ENCODE data around the gene CKAP2L. TPM values are rescaled to one million over a fixed set of nuclear protein-coding genes. Genes with fewer than 3 reads are reported as not detected.

Gene CKAP2L
- polyA plus RNA-seq, 1 donor: 6.2 TPM

GRCh38 chr2:112762276-112762675 lies 2.1 kb downstream of the CKAP2L start:
- DNase-seq: no peak
- peaks cover 5% of the 10 kb centered on the region for H3K4me1 ChIP-seq (ENCODE audit: control insufficient read depth, insufficient read depth, low read length)
- H3K36me3 ChIP-seq (ENCODE audit: control insufficient read depth, insufficient read depth, low read length): peaks cover 2% of the 10 kb centered on the region
- H3K9me3 ChIP-seq (ENCODE audit: control insufficient read depth, low read depth, low read length): no peaks in the 10 kb centered on the region
- no peak overlapping the region for H3K27ac ChIP-seq (ENCODE audit: low read length)
- H3K4me3 ChIP-seq (ENCODE audit: low read length): no peak overlapping the region
- WGBS (ENCODE audit: insufficient coverage, low lambda C conversion rate): 100% methylated on average over 2 of the region's 4 CpGs
- no peaks in the 10 kb centered on the region for H3K27me3 ChIP-seq (ENCODE audit: control insufficient read depth, insufficient read depth, low read length)

- Histone ChIP-seq H3K36me3 (ENCODE audit: control insufficient read depth, insufficient read depth, low read length) (peaks cover 2% of the 10 kb centered on the region), H3K9me3 (ENCODE audit: control insufficient read depth, low read depth, low read length) (no peaks in the 10 kb centered on the region), H3K27ac (ENCODE audit: low read length) (no peak overlapping the region), H3K27me3 (ENCODE audit: control insufficient read depth, insufficient read depth, low read length) (no peaks in the 10 kb centered on the region), H3K4me1 (ENCODE audit: control insufficient read depth, insufficient read depth, low read length) (peaks cover 7% of the 10 kb centered on the region), H3K4me3 (ENCODE audit: low read length) (no peak overlapping the region)
- WGBS (ENCODE audit: insufficient coverage, low lambda C conversion rate): no CpG with 5 or more reads among the region's 1 CpG
- DNase-seq: no peak
Observed at GRCh38 chr2:112760149-112760548, 4.3 kb downstream of the CKAP2L start.

GRCh38 chr2:112758711-112759110 lies 5.7 kb downstream of the CKAP2L start:
- H3K27ac ChIP-seq (ENCODE audit: low read length): no peak overlapping the region
- no peak for DNase-seq
- peaks cover 3% of the 10 kb centered on the region for H3K36me3 ChIP-seq (ENCODE audit: control insufficient read depth, insufficient read depth, low read length)
- peaks cover 5% of the 10 kb centered on the region for H3K4me1 ChIP-seq (ENCODE audit: control insufficient read depth, insufficient read depth, low read length)
- no peak overlapping the region for H3K4me3 ChIP-seq (ENCODE audit: low read length)
- no peaks in the 10 kb centered on the region for H3K9me3 ChIP-seq (ENCODE audit: control insufficient read depth, low read depth, low read length)
- 88% methylated on average over 2 of the region's 2 CpGs for WGBS (ENCODE audit: insufficient coverage, low lambda C conversion rate)
- H3K27me3 ChIP-seq (ENCODE audit: control insufficient read depth, insufficient read depth, low read length): no peaks in the 10 kb centered on the region

GRCh38 chr2:112757265-112757664 lies 7.1 kb downstream of the CKAP2L start:
- no CpG with 5 or more reads among the region's 3 CpGs for WGBS (ENCODE audit: insufficient coverage, low lambda C conversion rate)
- Histone ChIP-seq H3K9me3 (ENCODE audit: control insufficient read depth, low read depth, low read length) (no peaks in the 10 kb centered on the region), H3K36me3 (ENCODE audit: control insufficient read depth, insufficient read depth, low read length) (peaks cover 4% of the 10 kb centered on the region), H3K4me3 (ENCODE audit: low read length) (no peak overlapping the region), H3K4me1 (ENCODE audit: control insufficient read depth, insufficient read depth, low read length) (peaks cover 5% of the 10 kb centered on the region), H3K27ac (ENCODE audit: low read length) (no peak overlapping the region), H3K27me3 (ENCODE audit: control insufficient read depth, insufficient read depth, low read length) (no peaks in the 10 kb centered on the region)
- DNase-seq: no peak

GRCh38 chr2:112756207-112756606 lies 8.2 kb downstream of the CKAP2L start:
- no peak for DNase-seq
- H3K4me1 ChIP-seq (ENCODE audit: control insufficient read depth, insufficient read depth, low read length): peaks cover 15% of the 10 kb centered on the region
- no peak overlapping the region for H3K27ac ChIP-seq (ENCODE audit: low read length)
- no peaks in the 10 kb centered on the region for H3K9me3 ChIP-seq (ENCODE audit: control insufficient read depth, low read depth, low read length)
- H3K36me3 ChIP-seq (ENCODE audit: control insufficient read depth, insufficient read depth, low read length): peaks cover 4% of the 10 kb centered on the region
- H3K4me3 ChIP-seq (ENCODE audit: low read length): no peak overlapping the region
- WGBS (ENCODE audit: insufficient coverage, low lambda C conversion rate): no CpG with 5 or more reads among the region's 3 CpGs
- H3K27me3 ChIP-seq (ENCODE audit: control insufficient read depth, insufficient read depth, low read length): no peaks in the 10 kb centered on the region

- no peak for DNase-seq
- no peak overlapping the region for H3K4me3 ChIP-seq (ENCODE audit: low read length)
- 70% methylated on average over 4 of the region's 4 CpGs for whole genome bisulfite sequencing (ENCODE audit: insufficient coverage, low lambda C conversion rate)
- H3K27ac ChIP-seq (ENCODE audit: low read length): no peak overlapping the region
- peaks cover 4% of the 10 kb centered on the region for H3K36me3 ChIP-seq (ENCODE audit: control insufficient read depth, insufficient read depth, low read length)
- H3K9me3 ChIP-seq (ENCODE audit: control insufficient read depth, low read depth, low read length): no peaks in the 10 kb centered on the region
- H3K4me1 ChIP-seq (ENCODE audit: control insufficient read depth, insufficient read depth, low read length): peaks cover 18% of the 10 kb centered on the region
- no peaks in the 10 kb centered on the region for H3K27me3 ChIP-seq (ENCODE audit: control insufficient read depth, insufficient read depth, low read length)
Observed at GRCh38 chr2:112755444-112755843, 9.0 kb downstream of the CKAP2L start.

- WGBS (ENCODE audit: insufficient coverage, low lambda C conversion rate): no CpG with 5 or more reads among the region's 1 CpG
Observed at GRCh38 chr2:112754564-112754963, 9.8 kb downstream of the CKAP2L start.

GRCh38 chr2:112752667-112753066 lies 11.7 kb downstream of the CKAP2L start:
- no peak for DNase-seq
- Histone ChIP-seq H3K4me1 (ENCODE audit: control insufficient read depth, insufficient read depth, low read length) (peaks cover 18% of the 10 kb centered on the region), H3K27me3 (ENCODE audit: control insufficient read depth, insufficient read depth, low read length) (no peaks in the 10 kb centered on the region), H3K27ac (ENCODE audit: low read length) (no peak overlapping the region), H3K9me3 (ENCODE audit: control insufficient read depth, low read depth, low read length) (no peaks in the 10 kb centered on the region), H3K36me3 (ENCODE audit: control insufficient read depth, insufficient read depth, low read length) (peaks cover 2% of the 10 kb centered on the region), H3K4me3 (ENCODE audit: low read length) (no peak overlapping the region)
- WGBS (ENCODE audit: insufficient coverage, low lambda C conversion rate): 66% methylated on average over 3 of the region's 4 CpGs

More at GRCh38 chr2:112754564-112754963, 9.8 kb downstream of the CKAP2L start:
- H3K27me3 ChIP-seq (ENCODE audit: control insufficient read depth, insufficient read depth, low read length): no peaks in the 10 kb centered on the region
- H3K9me3 ChIP-seq (ENCODE audit: control insufficient read depth, low read depth, low read length): no peaks in the 10 kb centered on the region
- H3K4me1 ChIP-seq (ENCODE audit: control insufficient read depth, insufficient read depth, low read length): peaks cover 18% of the 10 kb centered on the region
- H3K36me3 ChIP-seq (ENCODE audit: control insufficient read depth, insufficient read depth, low read length): peaks cover 4% of the 10 kb centered on the region
- peak in 1 of 2 donors; percentile 47 for DNase-seq
- H3K4me3 ChIP-seq (ENCODE audit: low read length): no peak overlapping the region
- H3K27ac ChIP-seq (ENCODE audit: low read length): no peak overlapping the region

GRCh38 chr2:112751451-112752197 lies 12.8 kb downstream of the CKAP2L start:
- peaks cover 18% of the 10 kb centered on the region for H3K4me1 ChIP-seq (ENCODE audit: control insufficient read depth, insufficient read depth, low read length)
- H3K4me3 ChIP-seq (ENCODE audit: low read length): no peak overlapping the region
- DNase-seq: peak in 1 of 2 donors; percentile 66
- no peaks in the 10 kb centered on the region for H3K9me3 ChIP-seq (ENCODE audit: control insufficient read depth, low read depth, low read length)
- peaks cover 2% of the 10 kb centered on the region for H3K36me3 ChIP-seq (ENCODE audit: control insufficient read depth, insufficient read depth, low read length)
- peak overlapping the region; percentile 70 for H3K27ac ChIP-seq (ENCODE audit: low read length)
- no peaks in the 10 kb centered on the region for H3K27me3 ChIP-seq (ENCODE audit: control insufficient read depth, insufficient read depth, low read length)

- Histone ChIP-seq H3K36me3 (ENCODE audit: control insufficient read depth, insufficient read depth, low read length) (peaks cover 2% of the 10 kb centered on the region), H3K27me3 (ENCODE audit: control insufficient read depth, insufficient read depth, low read length) (no peaks in the 10 kb centered on the region), H3K4me1 (ENCODE audit: control insufficient read depth, insufficient read depth, low read length) (peaks cover 13% of the 10 kb centered on the region), H3K9me3 (ENCODE audit: control insufficient read depth, low read depth, low read length) (no peaks in the 10 kb centered on the region), H3K4me3 (ENCODE audit: low read length) (no peak overlapping the region), H3K27ac (ENCODE audit: low read length) (no peak overlapping the region)
- no peak for DNase-seq
Observed at GRCh38 chr2:112750560-112750843, 13.9 kb downstream of the CKAP2L start.
